HL-60/S4 (cell line): ENCODE results near the gene PPA1.
"Not testable (repeated sequence)": the region's sequence is repeated elsewhere in the genome, so short reads cannot be mapped to it uniquely, and the experiment has no call there.

Experiments used
- in situ Hi-C: fragments of 300-500 bp; cut with MboI; formaldehyde crosslinking; loops from 2 replicates; pipeline ENCODE4 v1.14.3; 2022; ENCODE audit warnings: low sequenced_read_pairs

Gene PPA1

DNA sequence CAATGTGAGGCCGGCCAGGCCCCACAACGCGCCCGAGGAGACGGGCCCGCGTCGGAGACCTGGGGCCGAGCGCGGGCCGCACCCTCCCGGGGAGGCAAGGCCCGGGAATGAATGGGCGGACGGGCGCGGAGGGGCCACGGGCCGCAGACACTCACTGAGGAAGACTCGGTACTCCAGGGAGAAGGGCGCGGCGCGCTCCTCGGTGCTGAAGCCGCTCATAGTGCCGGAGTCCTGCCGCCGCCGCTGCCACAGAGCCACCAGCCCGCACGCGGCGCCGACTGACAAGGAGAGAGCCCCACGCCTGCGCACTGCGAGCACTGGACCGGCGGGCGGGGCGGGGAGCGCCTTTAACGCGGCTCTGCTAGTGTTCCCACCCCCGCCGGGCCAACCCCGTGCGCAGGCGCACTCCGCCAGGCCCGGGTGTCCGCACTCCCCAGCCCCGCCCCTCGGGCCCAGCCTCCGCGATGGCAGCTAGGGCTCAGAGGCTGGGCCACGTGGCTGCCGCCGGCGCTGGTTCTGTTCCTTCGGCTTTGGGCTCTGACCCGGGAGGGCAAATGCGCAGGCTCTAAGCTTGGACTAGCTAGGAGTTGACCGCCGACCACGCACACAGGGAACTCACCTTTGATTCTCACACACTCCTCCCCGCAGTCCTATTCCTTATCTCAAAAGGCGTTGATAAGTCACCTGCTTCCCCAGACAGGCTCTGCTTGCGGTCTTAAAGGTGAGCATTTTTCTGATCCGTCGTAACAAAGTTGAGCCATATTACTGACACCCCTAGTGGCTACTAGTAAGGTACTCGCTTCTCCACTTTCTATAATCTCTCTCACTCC is at the start of gene PPA1:
Gene PPA1, minus strand, starts transcription at position 321 of the 830 bp plus-strand sequence. Its CDS starts 102 bp downstream, at position 219.
- in situ Hi-C loops, result no loop called here

DNA sequence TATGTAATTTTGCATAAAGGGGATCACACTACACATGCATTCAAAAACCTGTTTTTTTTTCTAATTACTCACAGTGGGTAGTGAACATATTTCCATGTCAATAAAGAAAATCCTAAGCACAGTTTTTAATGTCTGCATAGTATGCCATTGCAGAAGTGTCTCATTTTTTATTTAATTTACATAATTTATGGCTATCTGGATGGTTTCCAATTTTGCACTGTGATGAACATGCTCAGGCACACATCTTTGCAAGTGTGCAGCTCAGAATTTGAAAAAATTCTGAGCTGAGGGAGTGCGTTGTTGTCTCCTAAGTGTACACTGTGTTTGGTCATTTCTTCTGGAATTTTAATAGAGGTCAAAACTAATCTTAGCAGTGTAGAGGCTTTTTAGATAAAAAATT is 48.4 kb upstream of the PPA1 start:
- in situ Hi-C loops, result no loop called here

DNA sequence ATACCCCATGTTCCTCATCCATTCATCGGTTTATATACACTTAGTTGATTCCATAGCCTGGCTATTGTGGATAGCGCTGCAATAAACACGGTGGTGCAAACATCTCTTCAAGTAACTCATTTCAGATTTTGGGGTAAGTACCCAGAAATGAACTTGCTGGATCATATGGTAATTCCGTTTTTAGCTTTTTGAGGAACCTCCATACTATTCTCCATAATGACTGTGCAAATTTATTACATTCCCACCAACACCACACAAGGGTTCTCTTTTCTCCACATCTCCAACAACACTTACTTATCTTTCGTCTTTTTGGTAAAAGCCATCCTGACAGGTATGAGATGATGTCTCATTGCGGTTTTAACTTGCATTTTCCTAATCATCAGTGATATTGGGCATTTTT is 46.9 kb upstream of the PPA1 start:
- in situ Hi-C loops, result no loop called here

DNA sequence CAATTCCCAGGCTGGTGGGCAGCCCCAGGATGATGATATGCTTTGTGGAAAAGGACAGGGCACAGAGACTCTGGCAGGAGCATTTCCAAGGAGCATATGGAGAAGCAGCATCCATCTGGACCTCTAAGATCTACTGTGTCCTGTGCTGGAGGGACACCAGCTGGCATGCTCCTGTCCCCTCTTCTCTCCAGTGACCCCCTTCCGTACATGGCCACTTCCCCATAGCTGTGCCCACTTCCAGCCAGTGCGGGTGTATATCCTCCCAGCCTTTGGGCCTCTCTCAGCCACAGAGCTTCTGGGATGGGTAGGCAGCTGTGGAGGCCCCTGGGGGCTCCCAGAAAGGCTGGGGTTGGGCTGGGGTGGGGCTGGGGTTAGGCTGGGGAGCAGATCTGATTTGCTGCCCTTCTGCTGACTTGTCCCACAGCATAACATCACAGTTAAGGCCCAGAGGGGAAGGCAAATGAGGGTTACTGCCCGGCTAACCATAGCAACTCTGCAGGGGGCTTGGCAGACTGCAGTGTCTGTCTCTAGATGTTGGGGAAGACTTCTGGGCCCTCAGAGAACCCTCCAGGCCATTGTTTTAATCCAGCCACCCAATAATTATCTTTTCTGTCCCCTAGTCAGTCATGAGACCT is 44.3 kb upstream of the PPA1 start:
- in situ Hi-C loops, result no loop called here

DNA sequence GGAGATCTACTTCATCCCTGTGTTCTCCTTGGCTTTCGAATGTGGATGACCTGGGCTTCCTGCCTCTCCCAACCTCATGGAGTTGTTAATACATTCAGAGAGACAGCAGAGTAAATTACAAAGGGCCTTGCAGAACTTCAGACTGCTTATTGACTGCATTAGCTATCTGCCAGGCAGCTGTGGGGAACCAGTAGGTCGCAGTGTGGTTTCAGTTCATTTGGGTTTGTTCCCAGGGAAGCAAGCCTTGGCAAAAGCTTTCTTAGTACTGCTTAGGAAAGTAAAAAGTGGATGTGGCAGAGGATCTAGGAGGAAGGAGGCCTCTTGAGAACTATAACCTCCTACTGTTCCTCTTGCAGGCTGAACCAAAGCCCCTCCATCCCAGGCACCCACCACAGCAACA is 41.4 kb upstream of the PPA1 start:
- in situ Hi-C loops, result loop anchor here (5.0 kb wide), 1 partner anchor 83 kb away; no protein-coding TSS in a partner anchor

DNA sequence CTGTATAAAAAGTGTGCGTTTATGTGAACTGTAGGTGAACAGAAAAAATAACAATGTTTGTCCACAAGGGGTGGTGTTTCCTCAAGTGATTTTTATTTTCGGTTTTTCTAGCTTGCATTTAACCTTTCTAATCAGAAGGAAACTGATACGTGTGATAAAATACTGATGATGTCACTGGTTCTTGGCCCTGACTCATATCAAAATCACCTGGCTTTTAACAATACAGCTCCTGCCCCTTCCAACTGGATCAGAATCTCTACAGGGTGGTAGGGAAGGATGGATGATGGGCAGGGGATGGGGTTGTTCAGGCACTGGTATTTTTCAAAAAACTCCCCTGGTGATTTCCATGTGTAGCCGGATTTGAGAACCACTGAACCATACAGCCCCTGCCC is 39.7 kb upstream of the PPA1 start:
- in situ Hi-C loops, result loop anchor here (5.0 kb wide), 1 partner anchor 84 kb away; no protein-coding TSS in a partner anchor

DNA sequence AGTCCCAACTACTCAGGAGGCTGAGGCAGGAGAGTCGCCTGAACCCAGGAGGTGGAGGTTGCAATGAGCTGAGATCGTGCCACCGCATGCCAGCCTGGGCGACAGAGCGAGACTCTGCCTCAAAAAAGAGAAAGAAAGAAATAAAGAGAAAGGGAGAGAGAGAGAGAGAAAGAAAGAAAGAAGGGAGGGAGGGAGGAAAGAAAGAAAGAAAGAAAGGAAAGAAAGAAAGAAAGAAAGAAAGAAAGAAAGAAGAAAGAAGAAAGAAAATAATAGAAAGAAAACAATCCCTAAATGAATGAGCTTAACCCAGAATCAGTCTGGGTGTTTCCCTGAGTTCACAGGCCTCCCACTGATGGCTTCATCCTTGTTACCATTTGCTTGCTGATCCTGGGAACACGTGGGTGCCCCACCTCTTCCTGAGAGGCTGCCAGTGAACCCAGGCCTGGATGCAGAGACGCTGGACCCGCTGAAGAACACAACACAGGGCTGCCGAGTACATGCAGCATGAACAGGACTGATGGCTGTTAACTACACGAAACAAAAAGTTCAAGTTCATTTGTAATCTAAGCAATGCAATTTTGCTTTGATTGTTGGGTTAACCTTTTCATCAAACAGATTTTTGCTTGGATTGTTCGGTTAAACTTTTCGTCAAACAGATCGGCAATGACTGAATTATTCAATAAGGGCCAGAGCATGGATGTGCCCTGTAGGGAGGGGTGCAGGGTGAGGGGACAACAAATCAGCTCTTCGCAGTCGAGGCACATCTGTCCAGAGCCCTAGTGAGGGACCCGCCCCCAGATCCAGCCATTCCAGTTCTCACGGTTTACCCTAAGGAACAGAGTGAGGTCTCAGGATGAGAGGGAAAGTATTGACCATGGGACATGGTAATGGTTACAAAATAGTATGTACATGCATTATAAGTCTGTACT is 39.0 kb upstream of the PPA1 start:
- in situ Hi-C loops, result loop anchor here (5.0 kb wide), 1 partner anchor 85 kb away; no protein-coding TSS in a partner anchor

DNA sequence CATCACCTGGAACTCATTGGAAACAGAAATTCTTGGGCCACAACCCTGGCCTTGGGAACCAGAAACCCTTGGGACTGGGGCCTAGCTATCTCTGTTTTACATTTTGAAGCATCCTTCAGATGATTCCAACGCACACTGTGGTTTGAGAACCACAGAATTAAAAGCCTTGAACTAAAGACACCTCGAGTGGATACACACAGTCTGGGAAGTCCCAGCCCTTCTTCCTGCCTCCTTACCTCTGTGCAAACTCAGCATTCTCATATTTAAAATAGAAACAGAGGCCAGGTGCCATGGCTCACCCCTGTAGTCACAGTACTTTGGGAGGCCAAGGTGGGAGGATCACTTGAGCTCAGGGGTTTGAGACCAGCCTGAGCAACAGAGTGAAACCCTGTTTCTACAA is 37.7 kb upstream of the PPA1 start:
- in situ Hi-C loops, result loop anchor here (5.0 kb wide), 1 partner anchor 86 kb away; no protein-coding TSS in a partner anchor

DNA sequence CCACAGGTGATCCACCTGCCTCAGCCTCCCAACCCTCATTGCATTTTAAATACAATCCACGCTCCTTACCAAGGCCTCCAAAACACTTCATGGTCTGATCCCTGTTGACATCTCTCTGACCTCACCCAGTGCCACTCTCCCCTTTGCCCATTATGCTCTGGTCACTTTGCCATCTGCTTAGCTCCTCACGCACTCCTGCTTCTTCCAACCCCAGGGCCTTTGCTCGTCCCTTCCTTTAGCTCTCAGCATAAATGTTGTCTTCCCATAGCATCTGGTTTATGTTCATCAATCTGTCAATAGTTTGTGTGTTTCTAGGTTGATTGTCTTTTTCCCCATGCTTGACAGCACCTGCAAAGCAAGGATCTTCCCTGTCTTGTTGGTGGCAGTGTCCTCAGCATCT is 36.5 kb upstream of the PPA1 start:
- in situ Hi-C loops, result loop anchor here (5.0 kb wide), 1 partner anchor 88 kb away; no protein-coding TSS in a partner anchor

DNA sequence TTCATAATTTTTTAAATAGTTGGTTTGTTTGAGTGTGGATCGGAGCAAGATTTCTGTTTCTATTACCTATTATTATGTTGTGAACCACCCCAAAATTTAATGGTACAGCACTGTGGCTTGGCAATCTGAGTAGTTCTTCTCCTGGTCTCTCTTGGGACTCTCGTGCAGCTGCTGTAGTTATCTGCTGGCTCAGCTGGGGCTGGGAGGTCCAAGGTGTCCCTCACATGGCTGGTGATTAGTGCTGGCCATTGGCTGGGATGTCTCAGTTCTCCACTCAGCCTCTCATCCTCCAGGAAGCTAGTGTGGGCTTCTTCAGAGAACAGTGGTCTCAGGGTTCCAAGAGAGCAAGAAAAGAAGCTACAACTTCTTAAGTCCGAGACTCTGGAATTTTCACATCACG is 35.1 kb upstream of the PPA1 start:
- in situ Hi-C loops, result no loop called here

DNA sequence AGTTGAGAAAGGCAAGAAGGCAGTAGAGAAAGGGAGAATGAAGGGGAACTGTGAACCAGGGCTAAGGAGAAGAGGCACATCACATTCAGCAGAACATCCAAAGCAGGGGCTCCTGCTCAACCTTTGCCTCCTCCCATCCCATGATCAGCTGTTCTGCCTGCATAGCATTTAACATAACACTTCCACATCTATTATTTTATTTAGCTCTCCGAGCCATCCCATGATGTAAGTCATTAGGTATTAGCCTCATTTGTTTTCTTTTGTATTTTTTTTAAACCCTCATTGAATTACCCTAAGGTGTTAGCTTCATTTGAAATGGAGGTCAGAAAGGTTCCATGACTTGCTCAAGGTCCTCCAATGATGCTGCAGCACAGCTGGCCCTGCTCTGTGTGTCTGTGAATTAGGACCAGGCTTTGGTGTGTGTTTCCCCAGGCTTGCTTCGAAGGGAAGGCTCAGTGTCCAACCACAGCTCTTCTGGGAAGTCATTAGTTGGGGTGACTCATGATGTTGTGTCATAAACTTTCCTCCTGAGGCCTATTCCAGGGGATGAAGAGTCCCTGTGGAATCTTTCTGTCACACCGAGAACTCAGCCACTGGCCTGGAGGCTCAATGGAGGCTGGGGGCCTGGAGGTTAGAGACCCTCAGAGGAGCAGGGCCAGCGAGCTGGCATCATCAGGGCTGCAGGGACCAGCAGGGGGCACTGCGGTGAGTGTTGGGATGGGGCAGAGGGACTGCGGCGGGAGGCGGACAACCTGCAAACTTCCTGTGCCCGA is 34.1 kb upstream of the PPA1 start:
- in situ Hi-C loops, result no loop called here

DNA sequence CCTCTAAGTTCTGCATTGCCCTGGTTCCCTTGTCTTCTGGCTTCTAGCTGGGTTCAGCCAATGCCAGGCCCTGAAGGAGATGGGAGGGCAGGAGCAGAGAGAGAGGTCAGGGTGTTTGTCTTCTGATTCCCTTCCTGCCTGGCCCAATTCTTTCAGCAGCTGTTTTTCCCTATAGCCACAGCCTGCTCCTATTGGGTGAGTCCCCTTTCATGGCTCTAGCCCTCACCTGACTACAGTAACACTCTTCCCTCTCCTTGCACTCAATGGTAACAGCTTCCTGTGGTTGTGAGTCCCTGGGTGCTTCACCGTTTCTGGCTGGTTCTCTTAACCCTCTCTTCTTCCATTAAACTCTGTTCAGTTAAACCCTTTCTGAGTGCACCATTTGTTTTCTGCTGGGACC is 33.5 kb upstream of the PPA1 start:
- in situ Hi-C loops, result no loop called here

DNA sequence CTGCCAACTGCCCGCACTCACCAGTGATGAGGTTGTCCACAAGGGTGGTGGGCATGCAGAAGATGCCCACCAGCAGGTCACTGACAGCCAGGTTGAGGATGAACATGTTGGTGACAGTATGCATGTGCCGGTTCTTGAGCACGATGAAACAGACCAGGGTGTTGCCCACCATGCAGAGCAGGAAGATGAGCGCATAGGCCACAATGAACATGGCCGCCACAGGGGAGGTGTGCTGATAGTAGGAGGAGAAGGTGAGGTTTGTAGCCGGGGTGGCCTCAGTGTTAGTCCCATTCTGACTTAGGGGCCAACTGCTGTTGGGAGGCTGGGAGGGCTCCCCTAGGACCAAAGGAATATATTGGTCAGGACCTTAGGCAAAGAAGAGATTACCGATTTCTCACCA is 32.8 kb upstream of the PPA1 start:
- in situ Hi-C loops, result no loop called here

DNA sequence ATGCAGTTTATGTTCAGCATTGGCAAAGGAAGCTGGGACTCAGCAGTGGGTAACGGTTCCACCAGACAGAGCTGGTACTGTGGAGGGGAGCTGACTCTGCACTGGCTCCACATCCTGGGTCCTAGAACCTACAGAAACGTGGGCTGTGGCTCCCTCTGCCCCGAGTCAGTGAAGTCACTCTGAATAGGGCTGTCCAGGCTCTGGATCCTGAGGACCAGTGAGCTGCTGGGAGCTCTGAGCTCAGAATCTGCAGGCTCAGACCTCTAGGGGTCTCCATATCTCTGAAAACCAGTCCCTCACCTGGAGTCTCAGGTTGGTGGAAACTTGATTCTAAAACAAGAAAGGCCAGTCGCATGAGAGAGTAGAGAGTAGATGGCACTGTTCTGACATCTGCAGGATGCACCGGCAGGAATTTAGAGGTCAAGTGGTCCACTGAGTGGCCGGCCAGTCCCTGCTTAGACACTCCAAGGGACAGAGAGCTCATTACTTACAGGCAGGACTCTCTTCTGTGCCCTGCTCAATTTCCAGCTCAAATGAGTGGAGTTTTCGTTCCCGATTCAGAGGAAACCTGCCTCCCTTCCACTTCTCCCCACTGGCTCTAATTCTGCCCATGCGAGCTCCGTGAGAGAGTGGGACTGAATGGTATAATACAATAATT is 31.9 kb upstream of the PPA1 start:
- in situ Hi-C loops, result no loop called here

DNA sequence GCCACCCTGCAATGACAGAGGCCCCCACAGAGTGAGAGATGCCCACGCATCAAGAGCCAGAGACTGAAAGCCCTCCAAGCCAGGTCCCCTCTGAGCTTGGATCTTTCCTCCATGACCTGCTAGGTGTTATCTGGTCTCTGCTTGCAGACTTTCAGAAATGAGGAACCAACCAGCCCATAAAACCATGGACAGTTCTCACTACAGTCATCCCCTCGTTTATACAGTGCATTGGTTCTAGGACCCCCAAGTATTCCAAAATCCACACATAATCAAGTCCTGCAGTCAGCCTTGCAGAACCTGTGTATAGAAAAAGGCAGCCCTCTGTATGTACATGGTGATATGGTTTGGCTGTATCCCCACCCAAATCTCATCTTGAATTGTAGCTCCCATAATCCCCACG is 27.5 kb upstream of the PPA1 start:
- in situ Hi-C loops, result no loop called here

DNA sequence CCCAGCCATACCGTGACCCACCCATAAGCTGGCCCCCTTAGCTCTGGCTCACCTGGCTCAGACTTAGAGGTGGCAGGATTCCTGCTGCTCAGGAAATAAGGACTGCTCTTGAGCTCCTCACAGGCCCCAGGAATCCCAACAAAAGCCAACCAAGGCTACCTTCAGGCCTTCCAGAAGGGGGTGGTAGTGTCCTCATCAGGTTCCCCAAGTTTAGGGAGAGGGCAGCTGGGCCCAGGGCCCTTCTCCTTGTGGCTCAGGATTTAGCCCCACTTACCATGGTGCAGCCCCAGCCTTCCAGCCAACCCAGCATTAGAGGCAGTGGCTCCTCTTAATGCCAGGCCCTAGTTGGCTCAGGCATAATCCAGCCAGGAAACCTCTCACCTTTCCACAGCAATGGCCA is 27.0 kb upstream of the PPA1 start:
- in situ Hi-C loops, result no loop called here

DNA sequence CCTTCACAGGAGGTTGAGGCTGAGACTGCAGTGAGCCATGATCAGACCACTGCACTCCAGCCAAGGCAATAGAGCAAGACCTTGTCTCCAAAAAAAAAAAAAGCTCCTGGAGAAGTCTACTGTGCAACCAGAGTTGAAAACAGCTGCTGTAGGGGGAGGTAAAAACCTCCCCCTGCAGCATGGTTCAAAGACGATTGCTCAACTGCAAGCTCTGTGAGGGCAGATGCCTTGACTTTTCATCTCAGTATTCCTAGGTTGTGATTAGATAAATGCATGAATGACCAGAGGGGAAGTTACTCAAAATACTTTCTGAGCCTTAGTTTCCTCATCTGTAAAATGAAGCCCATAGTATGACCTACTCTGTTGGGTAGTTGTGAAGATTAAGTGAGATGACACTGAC is 25.0 kb upstream of the PPA1 start:
- in situ Hi-C loops, result no loop called here

DNA sequence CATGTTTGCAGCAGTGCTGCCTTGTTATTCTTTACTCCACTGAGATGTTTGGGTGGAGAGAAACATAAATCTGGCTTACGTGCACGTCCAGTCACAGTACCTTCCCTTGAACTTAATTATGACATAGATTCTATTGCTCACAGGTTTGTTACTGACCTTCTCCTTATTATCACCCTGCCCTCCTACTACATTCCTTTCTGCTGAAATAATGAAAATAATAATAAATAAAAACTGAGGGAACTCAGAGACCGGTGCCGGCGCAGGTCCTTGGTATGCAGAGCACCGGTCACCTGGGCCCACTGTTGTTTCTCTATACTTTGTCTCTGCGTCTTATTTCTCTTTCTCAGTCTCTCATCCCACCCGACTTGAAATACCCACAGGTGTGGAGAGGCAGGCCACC is 24.6 kb upstream of the PPA1 start:
- in situ Hi-C loops, result not testable (repeated sequence)

DNA sequence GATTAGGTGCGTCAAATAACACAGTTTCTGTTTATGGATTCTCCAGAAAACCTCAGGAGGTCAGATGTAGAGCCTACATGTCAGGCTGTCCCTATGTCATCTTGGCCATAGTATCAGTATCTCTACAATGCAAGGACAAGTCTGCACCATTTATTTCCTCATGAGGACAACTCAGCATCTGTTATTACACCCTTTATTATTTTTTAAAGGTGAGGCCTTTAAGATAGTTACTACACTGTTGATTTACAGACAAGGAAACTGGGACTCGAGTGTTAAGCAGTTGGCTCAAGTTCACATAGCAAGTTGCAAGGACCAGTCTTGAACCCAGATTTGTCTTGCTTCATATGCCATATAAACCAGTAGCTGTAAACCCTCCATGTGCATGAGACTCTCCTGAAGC is 23.2 kb upstream of the PPA1 start:
- in situ Hi-C loops, result no loop called here
